ENCODE results near the gene KIRREL1.

Gene KIRREL1

DNA sequence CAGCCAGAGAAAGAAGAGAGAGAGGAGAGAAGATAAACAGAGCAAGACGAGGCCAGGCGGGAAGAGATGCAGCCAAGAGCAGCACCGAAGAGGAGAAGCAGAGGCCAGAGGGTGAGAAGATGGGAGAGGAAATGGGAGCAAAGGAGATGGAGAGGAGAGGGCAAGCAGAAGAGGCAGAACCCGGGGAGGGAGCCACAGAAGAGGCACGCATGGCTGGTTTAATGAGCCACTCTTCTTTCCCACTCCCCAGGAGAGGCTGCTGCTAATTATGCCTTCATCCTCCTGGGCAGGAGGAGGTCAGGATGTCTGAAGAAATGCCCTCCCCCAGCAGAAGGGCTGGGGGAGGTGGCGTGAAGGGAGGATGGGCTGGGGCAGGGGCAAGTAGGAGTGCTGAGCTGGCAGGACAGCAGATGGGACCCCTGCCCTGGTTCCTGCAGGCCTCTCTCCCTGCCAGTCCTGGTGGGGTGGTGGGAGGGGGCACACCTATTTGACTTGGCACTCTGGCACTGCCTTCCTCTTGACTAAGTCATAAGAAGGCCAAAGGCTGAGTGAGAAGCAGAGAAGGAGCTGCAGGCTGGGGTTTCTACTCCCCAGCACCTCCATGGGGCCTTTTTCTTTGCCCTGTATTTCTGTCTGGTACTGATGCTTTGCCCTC is 32.3 kb downstream of the KIRREL1 start:
- in situ Hi-C loops (cut with HindIII; ENCODE audit: low sequenced_read_pairs): no loop called here

DNA sequence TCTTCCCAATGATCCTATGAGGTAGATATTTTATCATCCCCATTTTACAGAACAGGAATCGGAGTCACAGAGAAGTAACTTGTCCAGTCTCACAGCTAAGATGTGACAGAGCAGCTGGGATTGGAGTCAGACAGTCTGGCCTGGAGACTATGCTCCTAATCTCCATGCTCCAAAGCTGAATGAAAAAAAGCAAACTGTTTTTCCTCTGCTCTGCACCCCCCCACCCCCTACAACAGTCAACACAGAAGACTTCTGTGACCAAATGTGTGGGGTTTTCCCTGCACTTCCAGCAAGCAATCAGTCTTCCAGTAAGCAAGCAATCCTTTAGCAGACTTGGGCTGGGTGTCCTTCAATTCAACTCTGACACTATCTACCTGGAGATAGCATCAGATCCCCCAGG is 33.2 kb downstream of the KIRREL1 start:
- in situ Hi-C loops (cut with HindIII; ENCODE audit: low sequenced_read_pairs): no loop called here

DNA sequence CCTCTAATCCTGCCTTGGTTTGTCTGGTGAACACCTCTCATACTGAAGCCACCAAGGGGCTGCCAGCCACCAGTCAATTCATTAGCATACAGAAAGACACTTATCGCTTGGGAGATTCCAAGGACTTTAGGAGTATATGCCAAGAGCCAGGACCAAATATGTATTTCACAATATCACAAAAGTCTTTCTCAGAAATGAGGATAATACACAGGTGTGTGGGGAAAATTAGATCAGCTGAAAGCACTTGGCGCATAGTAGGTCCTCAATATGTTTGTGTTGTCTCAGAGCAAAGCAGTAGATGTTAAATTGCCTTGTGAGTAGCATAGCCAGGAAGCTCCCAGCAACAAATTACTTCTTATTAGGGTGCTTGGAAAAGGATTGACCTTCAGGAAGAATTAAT is 34.1 kb downstream of the KIRREL1 start:
- in situ Hi-C loops (cut with HindIII; ENCODE audit: low sequenced_read_pairs): no loop called here

DNA sequence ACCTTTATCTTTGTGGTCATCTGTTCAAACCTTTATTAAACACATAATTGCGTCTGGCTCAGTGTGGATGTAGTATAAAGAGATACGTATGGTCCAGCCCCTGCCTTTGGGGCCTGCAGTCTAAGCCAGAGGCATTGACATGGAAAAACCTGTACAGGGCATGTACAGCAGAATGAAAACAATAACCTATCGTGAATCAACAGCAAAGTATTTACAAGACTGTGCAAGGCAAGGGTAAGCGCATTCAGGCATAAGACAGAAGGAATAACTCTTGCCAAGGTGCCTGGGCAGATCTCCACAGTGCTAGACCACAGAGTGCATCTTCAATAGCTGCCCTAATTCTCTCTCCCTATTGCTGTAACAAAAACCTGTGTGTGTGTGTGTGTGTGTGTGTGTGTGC is 35.5 kb downstream of the KIRREL1 start:
- in situ Hi-C loops (cut with HindIII; ENCODE audit: low sequenced_read_pairs): no loop called here

- in situ Hi-C loops (cut with HindIII; ENCODE audit: low sequenced_read_pairs): no loop called here
These were observed 41.6 kb downstream of the KIRREL1 start for GRCh38 chr1:158035014-158035413.

- in situ Hi-C loops (cut with HindIII; ENCODE audit: low sequenced_read_pairs): no loop called here
These were observed 42.6 kb downstream of the KIRREL1 start for GRCh38 chr1:158035976-158036583.

DNA sequence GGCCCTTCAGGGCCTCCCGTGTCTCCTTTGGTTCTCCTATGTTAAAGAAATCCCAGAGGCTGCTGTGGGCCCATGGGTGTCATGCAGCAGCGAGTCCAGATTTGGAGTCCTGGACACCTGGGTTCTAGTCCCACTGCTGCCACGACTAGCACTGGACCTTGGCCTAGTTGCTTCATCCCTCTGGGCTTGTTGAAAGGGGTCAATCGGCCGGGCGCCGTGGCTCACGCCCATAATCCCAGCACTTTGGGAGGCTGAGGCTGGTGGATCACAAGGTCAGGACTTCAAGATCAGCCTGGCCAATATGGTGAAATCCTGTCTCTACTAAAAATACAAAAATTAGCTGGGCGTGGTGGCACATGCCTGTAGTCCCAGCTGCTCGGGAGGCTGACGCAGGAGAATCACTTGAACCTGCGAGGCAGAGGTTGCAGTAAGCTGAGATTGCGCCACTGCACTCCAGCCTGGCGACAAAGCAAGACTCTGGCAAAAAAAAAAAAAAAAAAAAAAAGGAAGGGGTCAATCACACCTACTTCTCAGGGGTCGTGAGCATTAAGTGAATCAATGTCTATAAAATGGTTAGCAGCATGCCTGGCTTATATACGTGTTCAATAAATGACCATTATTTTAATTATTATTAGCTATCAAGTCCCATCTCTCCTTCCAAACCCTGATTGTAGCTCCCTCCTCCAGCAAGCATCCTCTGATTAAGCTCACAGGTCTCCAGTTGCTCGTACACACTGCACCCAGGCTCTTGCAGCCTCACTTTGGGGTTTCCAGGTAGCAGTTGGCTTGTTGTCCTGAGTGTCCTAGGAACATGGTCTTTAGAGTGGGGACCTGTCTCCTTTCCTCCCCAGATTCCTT is 43.8 kb downstream of the KIRREL1 start:
- in situ Hi-C loops (cut with HindIII; ENCODE audit: low sequenced_read_pairs): no loop called here

- in situ Hi-C loops (cut with HindIII; ENCODE audit: low sequenced_read_pairs): no loop called here
These were observed 44.5 kb downstream of the KIRREL1 start for GRCh38 chr1:158037866-158038359.

DNA sequence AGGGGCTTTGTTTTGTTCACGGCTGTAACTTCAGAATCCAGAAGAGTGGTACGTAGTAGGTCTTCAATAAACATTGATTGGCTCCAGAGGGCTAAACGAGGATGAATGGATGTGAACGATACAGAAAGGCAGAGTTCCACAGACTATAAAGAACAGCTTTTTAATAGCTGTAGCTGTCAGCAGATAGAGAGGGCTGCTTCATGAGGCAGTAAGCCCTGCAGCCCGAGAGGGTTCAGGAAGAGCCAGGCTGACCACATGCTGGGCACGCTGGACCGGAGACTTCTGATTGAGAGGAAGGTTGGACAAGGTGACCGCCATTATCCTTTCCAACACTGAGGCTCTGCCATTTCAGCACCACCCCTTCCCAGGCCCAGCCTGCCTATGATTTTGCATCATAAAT is 45.3 kb downstream of the KIRREL1 start:
- in situ Hi-C loops (cut with HindIII; ENCODE audit: low sequenced_read_pairs): no loop called here

GRCh38 chr1:158039380-158039779 is 45.9 kb downstream of the KIRREL1 start:
- in situ Hi-C loops (cut with HindIII; ENCODE audit: low sequenced_read_pairs): no loop called here

GRCh38 chr1:158040323-158040722 is 46.9 kb downstream of the KIRREL1 start:
- in situ Hi-C loops (cut with HindIII; ENCODE audit: low sequenced_read_pairs): no loop called here

DNA sequence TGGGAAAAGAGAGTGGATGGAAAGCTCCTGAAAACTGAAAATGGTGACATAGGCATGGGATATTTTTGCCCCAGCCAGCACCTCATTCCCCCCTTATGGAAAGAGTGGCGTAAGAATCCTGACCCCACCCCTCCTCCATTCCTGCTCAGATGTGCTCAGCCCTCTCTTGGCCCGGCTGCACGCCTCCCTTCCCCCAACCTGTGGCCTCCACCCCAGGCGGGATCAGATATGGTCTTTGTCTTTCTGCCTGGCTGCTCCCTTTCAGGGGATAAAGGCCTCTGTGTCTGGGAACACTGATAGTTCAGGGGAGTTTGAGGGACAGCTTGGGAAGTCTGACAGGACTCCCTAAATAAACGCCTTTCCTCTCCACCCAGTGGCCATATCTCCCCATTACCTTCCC is 49.8 kb downstream of the KIRREL1 start:
- in situ Hi-C loops (cut with HindIII; ENCODE audit: low sequenced_read_pairs): no loop called here

GRCh38 chr1:158045639-158046038 is 52.2 kb downstream of the KIRREL1 start:
- in situ Hi-C loops (cut with HindIII; ENCODE audit: low sequenced_read_pairs): no loop called here

- in situ Hi-C loops (cut with HindIII; ENCODE audit: low sequenced_read_pairs): no loop called here
These were observed 53.5 kb downstream of the KIRREL1 start for GRCh38 chr1:158046715-158047510.

GRCh38 chr1:158048371-158049067 is 55.1 kb downstream of the KIRREL1 start:
- in situ Hi-C loops (cut with HindIII; ENCODE audit: low sequenced_read_pairs): no loop called here

- in situ Hi-C loops (cut with HindIII; ENCODE audit: low sequenced_read_pairs): no loop called here
These were observed 56.4 kb downstream of the KIRREL1 start for GRCh38 chr1:158049853-158050252.

DNA sequence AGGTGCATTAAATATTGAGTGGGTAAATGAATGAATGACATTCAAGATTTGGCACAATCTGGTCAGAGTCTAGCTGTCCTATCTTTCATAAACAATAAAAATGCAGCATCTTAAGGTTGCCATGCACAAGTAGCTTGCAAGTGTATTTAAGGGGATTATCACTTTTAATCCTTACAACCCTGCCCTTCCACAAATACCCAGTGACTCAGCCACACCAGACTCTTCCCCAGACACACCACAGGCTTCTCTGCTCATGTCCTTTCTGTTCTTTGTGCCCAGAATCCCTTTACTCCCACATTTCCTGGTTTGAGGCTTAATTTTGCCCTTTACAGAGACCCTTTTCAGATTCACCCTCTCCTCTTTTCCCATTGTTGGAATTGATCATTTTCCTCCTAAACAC is 59.8 kb downstream of the KIRREL1 start:
- in situ Hi-C loops (cut with HindIII; ENCODE audit: low sequenced_read_pairs): no loop called here

GRCh38 chr1:158054721-158055120 is 61.3 kb downstream of the KIRREL1 start:
- in situ Hi-C loops (cut with HindIII; ENCODE audit: low sequenced_read_pairs): loop anchor here (5.0 kb wide), 1 partner anchor 57 kb away; no protein-coding TSS in a partner anchor

DNA sequence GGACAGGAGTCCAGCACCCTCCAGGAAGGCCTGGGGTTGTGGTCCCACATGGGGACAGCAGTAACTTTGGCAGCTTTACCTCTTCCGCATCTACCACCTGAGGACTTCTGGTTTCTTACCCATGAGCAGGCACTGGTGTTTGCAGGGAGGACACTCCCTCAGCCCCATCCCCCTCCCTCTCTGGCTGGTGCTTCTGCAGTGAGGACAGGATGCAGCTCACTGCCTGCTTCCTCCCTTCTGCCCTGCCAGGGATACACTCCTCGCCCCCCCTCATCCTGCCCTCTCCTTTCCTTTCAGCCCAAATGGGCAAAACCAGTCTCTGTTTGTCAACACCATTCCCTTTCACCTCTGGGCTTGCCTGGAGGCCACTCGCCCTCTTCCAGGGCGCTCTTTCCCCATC is 62.4 kb downstream of the KIRREL1 start:
- in situ Hi-C loops (cut with HindIII; ENCODE audit: low sequenced_read_pairs): loop anchor here (5.0 kb wide), 1 partner anchor 59 kb away; no protein-coding TSS in a partner anchor

GRCh38 chr1:158056498-158056897 is 63.1 kb downstream of the KIRREL1 start:
- in situ Hi-C loops (cut with HindIII; ENCODE audit: low sequenced_read_pairs): loop anchor here (5.0 kb wide), 1 partner anchor 59 kb away; no protein-coding TSS in a partner anchor

Measured in endothelial cell of hepatic sinusoid (primary cell).